GM12874 (cell line): Measurements from ENCODE around the gene POU2F2.

Experiments used
- TF ChIP-seq, protein P1 (sequence below): IDR thresholded peaks from 2 replicates; pipeline ENCODE4 v1.5.1; 2011; ENCODE audit warnings: low read depth, mild to moderate bottlenecking, control low read depth, low read length, moderate library complexity; ENCODE audit not compliant: insufficient read depth

POU2F2 gene

DNA sequence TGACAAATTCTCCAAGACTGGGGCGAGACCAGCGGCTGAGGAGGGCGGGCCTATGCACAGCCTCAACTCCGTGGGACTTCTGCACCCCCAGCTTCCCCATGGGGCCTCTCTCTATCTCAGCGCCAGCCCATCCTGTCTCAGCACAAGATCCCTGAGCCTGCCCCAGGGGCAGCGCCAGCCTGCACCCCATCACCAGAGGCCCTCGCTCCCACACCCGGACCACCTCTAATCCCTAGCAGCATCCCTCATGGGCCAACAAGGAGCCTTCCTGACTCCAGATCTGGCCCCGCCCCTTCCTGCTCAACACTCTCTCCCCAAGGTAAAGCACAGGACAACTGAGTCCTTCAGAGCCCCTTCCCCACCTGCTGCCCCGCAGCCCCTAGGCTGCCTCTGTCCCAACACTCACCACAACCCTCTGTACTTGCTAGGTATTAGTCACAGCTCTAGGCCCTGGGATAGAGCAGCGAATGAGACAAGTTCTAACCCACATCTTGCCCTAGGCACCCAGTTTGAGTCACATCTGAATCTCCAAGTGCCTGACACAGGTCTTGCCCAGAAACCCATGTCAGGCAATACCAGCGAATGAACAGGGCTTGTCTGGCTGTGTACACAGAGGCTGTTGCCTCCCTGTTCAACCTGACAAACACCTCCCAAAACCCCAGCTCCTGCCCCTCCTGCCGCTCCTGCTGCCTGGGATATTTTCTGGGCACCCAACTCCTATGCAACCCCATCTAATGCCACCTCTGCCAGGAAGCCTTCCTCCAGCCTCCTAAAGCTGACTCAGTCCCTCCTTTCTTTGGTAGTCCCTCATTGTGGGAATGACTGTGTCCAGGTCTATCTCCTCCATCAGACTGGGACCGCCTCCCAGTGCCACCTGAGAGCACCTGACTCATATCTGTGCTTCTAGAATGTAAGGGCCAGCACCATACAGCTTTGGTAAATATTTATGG, 80.8 kb downstream of the POU2F2 start:
- TF ChIP-seq, protein P1, sequence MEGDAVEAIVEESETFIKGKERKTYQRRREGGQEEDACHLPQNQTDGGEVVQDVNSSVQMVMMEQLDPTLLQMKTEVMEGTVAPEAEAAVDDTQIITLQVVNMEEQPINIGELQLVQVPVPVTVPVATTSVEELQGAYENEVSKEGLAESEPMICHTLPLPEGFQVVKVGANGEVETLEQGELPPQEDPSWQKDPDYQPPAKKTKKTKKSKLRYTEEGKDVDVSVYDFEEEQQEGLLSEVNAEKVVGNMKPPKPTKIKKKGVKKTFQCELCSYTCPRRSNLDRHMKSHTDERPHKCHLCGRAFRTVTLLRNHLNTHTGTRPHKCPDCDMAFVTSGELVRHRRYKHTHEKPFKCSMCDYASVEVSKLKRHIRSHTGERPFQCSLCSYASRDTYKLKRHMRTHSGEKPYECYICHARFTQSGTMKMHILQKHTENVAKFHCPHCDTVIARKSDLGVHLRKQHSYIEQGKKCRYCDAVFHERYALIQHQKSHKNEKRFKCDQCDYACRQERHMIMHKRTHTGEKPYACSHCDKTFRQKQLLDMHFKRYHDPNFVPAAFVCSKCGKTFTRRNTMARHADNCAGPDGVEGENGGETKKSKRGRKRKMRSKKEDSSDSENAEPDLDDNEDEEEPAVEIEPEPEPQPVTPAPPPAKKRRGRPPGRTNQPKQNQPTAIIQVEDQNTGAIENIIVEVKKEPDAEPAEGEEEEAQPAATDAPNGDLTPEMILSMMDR: no peak

DNA sequence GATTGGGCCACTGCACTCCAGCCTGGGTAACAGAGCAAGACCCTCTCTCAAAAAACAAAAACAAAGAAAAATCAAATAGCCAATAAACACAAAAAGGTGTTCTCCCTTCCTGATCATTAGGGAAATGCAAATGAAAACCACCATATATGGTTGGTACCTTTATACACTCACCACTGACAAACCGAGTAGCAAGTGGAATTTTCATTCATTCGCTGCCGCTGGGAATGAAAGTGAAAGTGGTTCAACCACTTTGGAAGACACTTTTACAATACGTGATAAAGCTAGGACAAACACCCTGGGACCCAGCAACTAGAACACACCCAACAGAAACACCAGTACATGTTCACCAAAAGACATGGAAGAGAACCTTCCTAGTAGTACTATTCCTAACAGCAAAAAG, 83.3 kb downstream of the POU2F2 start:
- TF ChIP-seq, protein P1: no peak

DNA sequence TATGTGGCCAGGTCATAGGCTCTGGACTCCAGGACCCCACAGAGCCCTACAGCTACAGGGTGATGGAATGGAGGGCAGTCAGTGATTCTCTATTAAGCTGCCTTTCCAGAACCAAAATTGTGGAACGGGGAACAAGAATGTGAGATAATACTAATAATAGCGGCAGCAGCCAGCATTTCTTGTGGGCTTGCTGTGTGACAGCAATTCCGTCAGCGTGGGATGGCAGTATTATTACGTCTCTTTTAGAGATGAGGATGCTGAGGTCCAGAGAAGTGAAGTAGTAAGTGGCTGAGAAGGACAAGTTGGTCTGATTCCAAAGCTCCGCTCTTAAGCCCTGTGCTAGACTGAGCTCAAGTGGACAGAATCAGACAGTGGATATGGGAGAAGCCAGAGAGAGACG, 86.7 kb downstream of the POU2F2 start:
- TF ChIP-seq, protein P1: no peak

DNA sequence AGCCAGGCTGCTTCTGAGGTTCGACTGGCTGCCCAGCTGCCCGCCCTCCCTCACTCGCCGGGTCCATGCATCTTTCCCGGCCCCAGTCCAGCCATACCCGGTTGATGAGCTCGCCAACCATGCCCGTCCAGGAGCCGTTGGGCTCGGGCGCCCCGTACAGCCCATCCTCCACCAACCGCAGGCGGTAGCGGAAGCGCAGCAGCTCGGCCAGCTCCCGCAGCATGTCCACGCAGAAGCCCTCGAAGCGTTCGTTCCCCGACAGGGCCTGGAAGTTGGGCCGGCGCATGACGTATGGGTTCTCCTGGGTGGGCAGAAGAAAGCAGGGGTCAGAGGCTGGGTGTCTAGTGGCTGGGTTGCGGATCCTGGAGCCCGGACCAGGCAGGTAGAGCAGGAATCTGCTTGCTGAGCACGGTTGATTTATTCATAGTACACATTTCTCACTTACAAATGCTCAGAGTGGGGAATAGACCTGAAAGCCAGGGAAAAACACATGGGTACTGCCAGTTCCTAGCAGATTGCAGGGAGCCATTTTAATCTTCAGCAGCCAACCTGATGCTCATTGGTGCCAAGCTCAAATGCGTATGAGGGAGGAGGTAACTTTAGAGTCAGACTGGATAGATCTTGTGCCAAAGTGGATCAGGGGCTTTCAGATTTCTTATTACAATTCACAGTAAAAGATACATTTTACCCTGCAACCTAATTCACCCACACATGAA, 89.6 kb downstream of the POU2F2 start:
- TF ChIP-seq, protein P1: no peak

DNA sequence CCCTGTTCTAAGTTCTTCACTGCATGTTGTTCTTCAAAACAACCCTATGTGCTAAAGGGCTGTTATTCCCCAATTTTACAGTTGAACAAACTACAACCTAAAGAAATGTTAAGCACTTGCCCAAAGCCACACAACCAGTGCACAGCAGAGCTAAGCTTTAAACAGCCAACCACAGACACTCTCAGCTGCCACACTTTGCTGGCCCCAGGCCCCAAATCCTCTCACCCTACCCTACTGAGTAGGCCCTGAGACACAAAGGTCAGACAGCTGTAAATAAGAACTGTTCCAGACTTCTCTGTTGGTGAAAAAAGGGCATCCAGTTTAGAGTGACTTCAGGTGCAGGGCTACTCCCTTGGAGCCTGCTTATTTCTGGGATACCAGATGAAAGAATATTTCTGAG, 92.2 kb downstream of the POU2F2 start:
- TF ChIP-seq, protein P1: no peak

DNA sequence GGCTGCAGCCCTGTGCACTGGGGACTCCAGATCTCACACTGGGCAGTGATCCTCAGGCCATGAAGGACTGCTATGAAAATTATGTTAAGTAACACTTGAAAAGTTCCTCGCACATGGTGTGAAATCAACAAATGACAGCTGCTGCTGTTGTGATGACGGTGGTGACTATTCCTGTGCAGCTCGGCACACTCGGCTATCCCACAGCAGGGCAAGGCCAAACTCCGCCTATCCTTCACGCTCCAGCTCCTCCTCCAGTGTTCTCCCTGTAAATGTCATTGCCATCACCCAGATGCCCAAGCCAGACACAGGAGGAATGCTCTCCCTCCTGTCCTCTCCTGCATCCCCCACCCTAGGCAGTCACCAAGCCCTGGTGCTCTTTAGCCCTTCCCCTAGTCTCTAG, 93.6 kb downstream of the POU2F2 start:
- TF ChIP-seq, protein P1: no peak

DNA sequence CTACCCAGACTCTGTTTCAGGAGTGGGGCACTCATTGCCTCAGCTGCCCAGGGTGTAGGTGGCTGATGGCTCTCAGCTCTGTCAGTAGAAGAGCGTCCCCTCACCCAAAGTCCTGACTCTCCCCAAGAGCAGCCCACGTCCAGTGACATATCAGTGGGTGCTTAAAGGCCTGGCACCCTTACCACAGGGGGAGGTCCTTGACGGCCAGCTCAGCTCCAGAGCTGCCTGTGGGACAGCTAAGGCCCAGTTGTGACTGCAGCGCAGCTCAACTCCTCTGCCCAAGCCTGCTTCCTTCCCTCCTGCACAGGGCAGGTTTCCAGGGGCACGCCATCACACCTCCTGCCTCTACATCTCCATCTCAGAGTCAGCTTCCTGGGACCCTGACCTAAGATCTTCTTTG, 94.6 kb downstream of the POU2F2 start:
- TF ChIP-seq, protein P1: no peak
